Mammary microvascular endothelial cell (primary cell): Measurements from ENCODE around the gene COG4. TPM values are rescaled to one million over a fixed set of nuclear protein-coding genes. Genes with fewer than 3 reads are reported as not detected.

Experiments
- total RNA-seq: library from RNA; depleted of rRNA; stranded (reverse); fragments of >200 nt; gene quantifications from 2 replicates; pipeline ENCODE4 v1.2.3, GENCODE V29; 2015

Gene COG4
- 39.5 and 39.6 TPM in 2 replicates for total RNA-seq

GRCh38 chr16:70523076-70523742, at the start of gene COG4:
Gene COG4 (minus strand): TSS chr16:70523554. CDS start chr16:70523543, 11 bp downstream.

GRCh38 chr16:70523743-70524398, 517 bp upstream of the COG4 start, which contains the start of gene SF3B3:
Gene SF3B3 (plus strand): TSS chr16:70523816. CDS start chr16:70526657, 2,841 bp downstream.

DNA sequence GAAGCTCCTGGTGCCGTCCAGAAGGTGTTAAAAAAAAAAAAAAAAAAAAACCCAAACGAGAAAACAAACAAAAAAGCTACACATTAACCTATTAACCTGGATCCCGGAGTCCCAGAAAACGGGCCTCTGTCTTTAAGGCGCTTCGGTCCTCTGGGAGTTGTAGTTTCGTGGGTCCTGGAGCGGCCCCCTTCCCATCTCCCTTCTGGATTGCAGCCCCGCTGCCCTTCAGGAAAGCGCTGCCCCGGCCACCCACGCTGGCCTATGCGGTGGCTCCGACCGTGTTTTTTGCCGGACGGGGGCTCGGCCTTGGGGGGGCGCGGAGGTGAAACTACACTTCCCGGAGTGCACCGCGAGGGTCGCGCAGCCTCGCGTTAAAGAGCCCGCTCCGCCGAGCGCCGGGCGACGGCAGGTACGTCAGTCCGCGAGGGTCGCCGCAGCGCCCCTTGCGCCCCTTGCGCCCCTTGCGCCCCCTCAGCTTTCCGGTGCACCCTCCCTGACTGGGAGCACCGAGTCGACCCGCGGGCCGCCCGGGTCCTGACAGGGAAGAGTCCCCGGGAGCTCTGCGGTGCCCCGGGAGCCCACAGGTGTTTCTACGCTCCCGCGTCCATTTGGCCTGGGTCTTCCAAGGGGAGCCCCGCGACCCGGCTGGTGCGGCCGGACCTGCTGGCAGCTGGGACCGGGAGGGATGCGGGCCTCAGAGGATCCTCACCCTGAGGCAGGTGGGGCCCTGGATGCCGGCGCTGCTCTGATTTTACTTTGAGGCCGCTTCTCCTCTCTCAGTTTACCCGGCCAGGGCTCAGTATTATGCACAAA, 68.9 kb downstream of the COG4 start, which contains the start of gene FCSK:
FCSK (plus strand) TSS at position 374 of the 813 bp plus-strand sequence. CDS start 8,596 bp downstream, outside the sequence.

GRCh38 chr16:70438969-70439862, 84.1 kb downstream of the COG4 start, which contains the start of gene ST3GAL2:
Gene ST3GAL2 (minus strand): TSS chr16:70439100. CDS start chr16:70398530, 40,570 bp downstream.

Other genes with a start within 250 kb of the COG4 start
- gene AARS1, start 234.0 kb downstream of the COG4 start, total RNA-seq, result 108 and 114 TPM in 2 replicates
- 34.8 and 39.2 TPM in 2 replicates for gene DDX19B, start 224.4 kb downstream of the COG4 start, total RNA-seq
- 41.3 and 45.8 TPM in 2 replicates for gene DDX19A, start 176.7 kb downstream of the COG4 start, total RNA-seq
- 32.1 and 33.0 TPM in 2 replicates for gene ST3GAL2, start 84.5 kb downstream of the COG4 start, total RNA-seq
- gene FCSK, start 69.0 kb downstream of the COG4 start, total RNA-seq, result 13.7 and 15.0 TPM in 2 replicates
- 103 and 167 TPM in 2 replicates for gene SF3B3, start 262 bp upstream of the COG4 start, total RNA-seq
- gene IL34, start 123.0 kb upstream of the COG4 start, total RNA-seq, result 3.3 and 5.1 TPM in 2 replicates
- 23.0 and 36.4 TPM in 2 replicates for gene MTSS2, start 162.5 kb upstream of the COG4 start, total RNA-seq